Panc1 (cell line): ENCODE measurements around the gene CYP27C1. TPM values are rescaled to one million over a fixed set of nuclear protein-coding genes. Genes with fewer than 3 reads are reported as not detected.

Experiments used
- ATAC-seq: fragments of 200-7000 bp; cut with Tn5 transposase; 2 replicates; pipeline ENCODE4 v1.9.1; 2020; ENCODE audit warnings: mild to moderate bottlenecking, moderate library complexity
- BruUV-seq: library from RNA; stranded (reverse); fragments of 400-500 nt; replicated peaks from 2 replicates; lab custom pipeline; 2021; lab: Mats Ljungman, UMichigan
- CTCF ChIA-PET: fragments of 300-600 bp; sonication (Branson Sonifier 250); formaldehyde crosslinking; loops from one replicate; lab custom pipeline; 2022; ENCODE audit warnings: antibody characterized with exemption; lab: Charles Lee
- POLR2A ChIA-PET: fragments of 300-600 bp; sonication (Branson Sonifier 250); formaldehyde crosslinking; loops from one replicate; lab custom pipeline; 2022; ENCODE audit warnings: antibody characterized with exemption; lab: Charles Lee
- DNase-seq: peaks from one replicate; pipeline ENCODE4 v3.0.0-alpha.2; 2010; ENCODE audit warnings: low read depth, low spot score
- H3K27ac ChIP-seq: 2 replicates; pipeline ENCODE4 v1.5.1; 2011; ENCODE audit warnings: mild to moderate bottlenecking, low read length, inconsistent platforms
- H3K27me3 ChIP-seq: fragments of 200-500 bp; sonication (Bioruptor generic); 2 replicates; pipeline ENCODE4 v1.6.0; 2014; ENCODE audit warnings: low read length, inconsistent platforms; ENCODE audit not compliant: control insufficient read depth, insufficient read depth
- H3K36me3 ChIP-seq: fragments of 200-500 bp; sonication (Bioruptor generic); 2 replicates; pipeline ENCODE4 v1.5.1; 2014; ENCODE audit warnings: inconsistent platforms, mild to moderate bottlenecking, low read length, moderate library complexity; ENCODE audit not compliant: control insufficient read depth, insufficient read depth
- H3K4me1 ChIP-seq: 2 replicates; pipeline ENCODE4 v1.5.1; 2011; ENCODE audit warnings: inconsistent platforms, mild to moderate bottlenecking, low read length, moderate library complexity; ENCODE audit not compliant: control insufficient read depth, insufficient read depth
- H3K4me3 ChIP-seq, 2 experiments: 2 replicates each; pipeline ENCODE4 v1.5.1; 2011 to 2012; ENCODE audit warnings: low read depth in 2 of 2, low read length in 2 of 2, mild to moderate bottlenecking in 2 of 2, inconsistent platforms in 1 of 2, moderate library complexity in 1 of 2
- H3K9me3 ChIP-seq: fragments of 200-500 bp; sonication (Bioruptor generic); 2 replicates; pipeline ENCODE4 v1.5.1; 2014; ENCODE audit warnings: low read depth, mild to moderate bottlenecking, inconsistent platforms, low read length, moderate library complexity; ENCODE audit not compliant: control insufficient read depth, insufficient read depth
- POLR2AphosphoS5 ChIP-seq: IDR thresholded peaks from 2 replicates; pipeline ENCODE4 v1.6.1; 2012; ENCODE audit warnings: mild to moderate bottlenecking, low read depth, low read length, moderate library complexity
- SIN3A ChIP-seq: IDR thresholded peaks from 2 replicates; pipeline ENCODE4 v1.6.1; 2012; ENCODE audit warnings: low read depth, mild to moderate bottlenecking, low read length, moderate library complexity, borderline replicate concordance; ENCODE audit not compliant: insufficient read depth
- TCF7L2 ChIP-seq: IDR thresholded peaks from 2 replicates; pipeline ENCODE4 v1.6.1; 2011; ENCODE audit warnings: mild to moderate bottlenecking, low read depth, low read length, inconsistent platforms
- in situ Hi-C: cut with HindIII; loops from 2 replicates; pipeline ENCODE4 v1.10.0; 2016; ENCODE audit warnings: low sequenced_read_pairs, low pct_unique_long_range_greater_than_20kb
- intact Hi-C: fragments of 100-400 bp; cut with micrococcal nuclease; formaldehyde crosslinking; loops from one replicate; pipeline ENCODE4 v1.10.0; 2022; ENCODE audit not compliant: unreplicated experiment
- total RNA-seq: library from RNA; stranded (reverse); gene quantifications from one replicate; pipeline ENCODE4 v1.2.1, GENCODE V29; 2021; ENCODE audit not compliant: unreplicated experiment
- TF ChIP-seq, protein P1 (sequence below), 2 experiments: IDR thresholded peaks; 2 replicates each; pipeline ENCODE4 v1.6.1; 2011 to 2012; ENCODE audit warnings: low read depth in 2 of 2, control low read depth in 1 of 2, low read length in 1 of 2, mild to moderate bottlenecking in 1 of 2, moderate library complexity in 1 of 2; ENCODE audit not compliant: insufficient read depth in 1 of 2
- TF ChIP-seq, protein P2 (sequence below): fragments of 450-650 bp; IDR thresholded peaks from 2 replicates; pipeline ENCODE4 v1.5.1; 2017; ENCODE audit warnings: mild to moderate bottlenecking

Gene CYP27C1
- total RNA-seq, 1 experiment from 2014 or later, result 5.7 TPM

DNA sequence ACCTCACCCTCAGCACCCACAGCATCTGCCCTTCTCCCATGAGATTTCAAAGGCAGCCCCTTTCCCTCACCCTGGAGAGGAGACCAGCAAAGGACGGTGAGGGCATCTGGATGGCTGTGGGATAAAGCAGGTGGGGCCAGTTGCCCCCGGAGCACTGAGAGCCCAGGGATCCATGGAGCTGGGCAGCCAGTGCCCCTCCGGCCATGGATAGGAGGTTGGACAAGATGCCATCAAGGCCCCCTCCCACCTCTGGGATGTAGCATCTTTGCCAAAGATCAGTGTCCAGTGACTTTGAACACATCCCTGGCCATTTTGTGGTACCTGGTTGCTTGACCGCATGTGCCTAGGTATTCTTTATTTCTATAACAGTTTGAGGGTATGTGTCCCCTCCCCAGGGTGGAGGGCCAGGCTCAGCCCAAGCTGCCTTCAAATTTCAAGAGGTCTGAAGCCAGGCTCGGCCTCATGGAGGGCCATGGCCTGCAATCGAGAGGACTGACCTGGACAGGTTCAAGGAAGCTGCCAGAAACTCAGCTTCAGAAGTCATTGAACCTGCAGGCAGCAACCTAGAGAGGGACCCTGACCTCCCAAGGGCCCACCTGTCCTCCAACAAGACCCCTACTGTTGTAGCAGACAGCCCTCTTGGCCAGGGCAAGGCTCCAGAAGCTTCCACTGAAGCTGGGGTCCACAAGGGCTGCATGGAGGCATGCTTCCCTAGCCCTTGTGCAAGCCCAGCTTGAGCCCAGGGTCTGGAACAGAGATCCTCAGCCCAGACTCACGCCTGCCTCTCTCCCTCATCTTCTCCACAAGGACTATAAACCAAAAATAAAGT, 57.6 kb downstream of the CYP27C1 start:
- intact Hi-C loops (no loop called here), in situ Hi-C loops (no loop called here)
- no TSS peak for BruUV-seq

DNA sequence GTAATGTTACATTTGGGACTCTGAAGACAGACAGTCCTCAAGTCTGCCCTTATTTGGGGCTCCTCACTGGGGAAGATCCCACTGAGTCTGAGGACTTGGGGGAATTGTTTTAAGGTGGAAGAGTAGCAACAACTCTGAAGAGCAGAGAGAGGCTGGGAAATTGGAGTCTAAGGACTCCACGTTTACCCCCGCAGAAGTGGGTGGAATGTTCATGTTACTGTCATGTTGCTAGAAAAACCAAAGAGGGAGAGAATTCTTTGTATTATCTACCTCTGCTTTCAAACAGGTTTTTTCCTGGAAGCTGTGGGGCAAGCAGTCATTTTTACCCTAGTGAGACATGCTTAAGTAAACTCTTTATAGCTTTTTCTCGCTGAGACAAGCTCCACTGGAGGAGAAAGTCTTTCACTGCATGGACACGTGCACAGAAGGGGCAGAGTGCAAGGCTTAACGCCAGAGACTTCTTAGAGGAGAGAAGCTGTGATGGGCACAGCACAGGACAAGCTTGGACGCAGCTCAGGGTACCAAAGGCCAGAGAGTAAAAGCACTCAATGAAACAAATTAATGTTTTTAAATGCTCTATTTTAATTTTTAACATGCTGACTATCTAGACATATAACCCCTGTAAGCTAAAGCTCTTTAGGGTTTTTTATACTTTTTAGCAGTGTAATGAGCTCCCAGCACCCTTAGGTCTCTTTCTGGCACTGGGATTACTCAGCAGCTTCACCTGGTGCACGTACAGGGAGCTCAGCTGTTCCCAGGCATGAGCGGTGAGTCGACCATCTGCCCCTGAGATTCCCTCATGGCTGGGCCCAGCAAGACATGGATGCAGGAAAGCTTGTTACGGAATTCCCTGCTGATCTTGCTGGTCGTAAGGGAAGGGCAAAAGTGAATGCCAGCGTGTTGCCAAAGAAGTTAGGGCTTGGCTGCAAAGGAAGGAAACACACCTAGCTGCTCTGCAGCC, 58.6 kb downstream of the CYP27C1 start:
- ChIA-PET CTCF (no interaction called here), POLR2A (no interaction called here)
- BruUV-seq, result no TSS peak
- DNase-seq (no peak), ATAC-seq (no peak)
- TF ChIP-seq POLR2AphosphoS5 (no peak), TCF7L2 (no peak), SIN3A (no peak)
- TF ChIP-seq, protein P1, sequence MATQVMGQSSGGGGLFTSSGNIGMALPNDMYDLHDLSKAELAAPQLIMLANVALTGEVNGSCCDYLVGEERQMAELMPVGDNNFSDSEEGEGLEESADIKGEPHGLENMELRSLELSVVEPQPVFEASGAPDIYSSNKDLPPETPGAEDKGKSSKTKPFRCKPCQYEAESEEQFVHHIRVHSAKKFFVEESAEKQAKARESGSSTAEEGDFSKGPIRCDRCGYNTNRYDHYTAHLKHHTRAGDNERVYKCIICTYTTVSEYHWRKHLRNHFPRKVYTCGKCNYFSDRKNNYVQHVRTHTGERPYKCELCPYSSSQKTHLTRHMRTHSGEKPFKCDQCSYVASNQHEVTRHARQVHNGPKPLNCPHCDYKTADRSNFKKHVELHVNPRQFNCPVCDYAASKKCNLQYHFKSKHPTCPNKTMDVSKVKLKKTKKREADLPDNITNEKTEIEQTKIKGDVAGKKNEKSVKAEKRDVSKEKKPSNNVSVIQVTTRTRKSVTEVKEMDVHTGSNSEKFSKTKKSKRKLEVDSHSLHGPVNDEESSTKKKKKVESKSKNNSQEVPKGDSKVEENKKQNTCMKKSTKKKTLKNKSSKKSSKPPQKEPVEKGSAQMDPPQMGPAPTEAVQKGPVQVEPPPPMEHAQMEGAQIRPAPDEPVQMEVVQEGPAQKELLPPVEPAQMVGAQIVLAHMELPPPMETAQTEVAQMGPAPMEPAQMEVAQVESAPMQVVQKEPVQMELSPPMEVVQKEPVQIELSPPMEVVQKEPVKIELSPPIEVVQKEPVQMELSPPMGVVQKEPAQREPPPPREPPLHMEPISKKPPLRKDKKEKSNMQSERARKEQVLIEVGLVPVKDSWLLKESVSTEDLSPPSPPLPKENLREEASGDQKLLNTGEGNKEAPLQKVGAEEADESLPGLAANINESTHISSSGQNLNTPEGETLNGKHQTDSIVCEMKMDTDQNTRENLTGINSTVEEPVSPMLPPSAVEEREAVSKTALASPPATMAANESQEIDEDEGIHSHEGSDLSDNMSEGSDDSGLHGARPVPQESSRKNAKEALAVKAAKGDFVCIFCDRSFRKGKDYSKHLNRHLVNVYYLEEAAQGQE (IDR thresholded peaks at IDR 0.05; ENCODE audit: insufficient read depth in 1 of 2, low read depth in 2 of 2, low read length in 1 of 2), result no peak
- TF ChIP-seq, protein P2, sequence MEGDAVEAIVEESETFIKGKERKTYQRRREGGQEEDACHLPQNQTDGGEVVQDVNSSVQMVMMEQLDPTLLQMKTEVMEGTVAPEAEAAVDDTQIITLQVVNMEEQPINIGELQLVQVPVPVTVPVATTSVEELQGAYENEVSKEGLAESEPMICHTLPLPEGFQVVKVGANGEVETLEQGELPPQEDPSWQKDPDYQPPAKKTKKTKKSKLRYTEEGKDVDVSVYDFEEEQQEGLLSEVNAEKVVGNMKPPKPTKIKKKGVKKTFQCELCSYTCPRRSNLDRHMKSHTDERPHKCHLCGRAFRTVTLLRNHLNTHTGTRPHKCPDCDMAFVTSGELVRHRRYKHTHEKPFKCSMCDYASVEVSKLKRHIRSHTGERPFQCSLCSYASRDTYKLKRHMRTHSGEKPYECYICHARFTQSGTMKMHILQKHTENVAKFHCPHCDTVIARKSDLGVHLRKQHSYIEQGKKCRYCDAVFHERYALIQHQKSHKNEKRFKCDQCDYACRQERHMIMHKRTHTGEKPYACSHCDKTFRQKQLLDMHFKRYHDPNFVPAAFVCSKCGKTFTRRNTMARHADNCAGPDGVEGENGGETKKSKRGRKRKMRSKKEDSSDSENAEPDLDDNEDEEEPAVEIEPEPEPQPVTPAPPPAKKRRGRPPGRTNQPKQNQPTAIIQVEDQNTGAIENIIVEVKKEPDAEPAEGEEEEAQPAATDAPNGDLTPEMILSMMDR, result no peak
- Histone ChIP-seq H3K4me3 (no peak overlapping the region), H3K27ac (no peak overlapping the region), H3K4me1 (peaks cover 9% of the 10 kb centered on the region), H3K36me3 (no peaks in the 10 kb centered on the region), H3K9me3 (no peaks in the 10 kb centered on the region), H3K27me3 (no peaks in the 10 kb centered on the region; the same call in 1 of the 2 replicates)
- in situ Hi-C loops, result no loop called here
- intact Hi-C loops, result no loop called here

More for the DNA sequence above, 57.6 kb downstream of the CYP27C1 start:
- no peaks in the 10 kb centered on the region; the same call in 1 of the 2 replicates for H3K27me3 ChIP-seq
- no peaks in the 10 kb centered on the region for H3K36me3 ChIP-seq
- DNase-seq, result no peak
- TF ChIP-seq, protein P2, result no peak
- TF ChIP-seq SIN3A (no peak), TCF7L2 (no peak), POLR2AphosphoS5 (no peak)
- TF ChIP-seq, protein P1 (IDR thresholded peaks at IDR 0.05; ENCODE audit: insufficient read depth in 1 of 2, low read depth in 2 of 2, low read length in 1 of 2), result no peak
- peaks cover 11% of the 10 kb centered on the region for H3K4me1 ChIP-seq
- ChIA-PET CTCF (no interaction called here), POLR2A (no interaction called here)
- H3K9me3 ChIP-seq, result no peaks in the 10 kb centered on the region
- no peak for ATAC-seq
- no peak overlapping the region for H3K4me3 ChIP-seq
- H3K27ac ChIP-seq, result no peak overlapping the region
